Activated CD4-positive, alpha-beta T cell treated with anti-CD3 and anti-CD28 coated beads, Interleukin-2, amount 10 ng/mL, durations not matched to agents 24 days and 14 days (primary cell): Measurements from ENCODE around the gene PRADC1. TPM values are rescaled to one million over a fixed set of nuclear protein-coding genes. Genes with fewer than 3 reads are reported as not detected.
"Not testable (repeated sequence)": the region's sequence is repeated elsewhere in the genome, so short reads cannot be mapped to it uniquely, and the experiment has no call there.

Experiments used
- DNase-seq: peaks from one replicate; pipeline ENCODE4 v3.0.0; 2022
- H3K27ac Mint-ChIP-seq: one replicate; pipeline ENCODE4 v1.8.0; 2022; ENCODE audit warnings: mild to moderate bottlenecking, mixed read lengths
- H3K27me3 Mint-ChIP-seq: one replicate; pipeline ENCODE4 v1.8.0; 2022; ENCODE audit warnings: mixed read lengths
- H3K36me3 Mint-ChIP-seq: one replicate; pipeline ENCODE4 v1.8.0; 2022; ENCODE audit warnings: low read depth, mild to moderate bottlenecking, mixed read lengths
- H3K4me1 Mint-ChIP-seq: one replicate; pipeline ENCODE4 v1.8.0; 2021; ENCODE audit warnings: mixed read lengths
- H3K4me3 Mint-ChIP-seq: one replicate; pipeline ENCODE4 v1.8.0; 2022; ENCODE audit warnings: mild to moderate bottlenecking, moderate library complexity, mixed read lengths
- H3K9me3 Mint-ChIP-seq: one replicate; pipeline ENCODE4 v1.8.0; 2021; ENCODE audit warnings: mixed read lengths
- intact Hi-C: fragments of 100-400 bp; cut with micrococcal nuclease; formaldehyde crosslinking; loops from one replicate; pipeline ENCODE4 v1.15.1; 2023
- total RNA-seq: library from RNA; stranded (reverse); gene quantifications from 2 replicates; pipeline ENCODE4 v1.2.3, GENCODE V29; 2022

PRADC1 gene
- total RNA-seq, 1 donor from 2014 or later = 14.8 TPM

DNA sequence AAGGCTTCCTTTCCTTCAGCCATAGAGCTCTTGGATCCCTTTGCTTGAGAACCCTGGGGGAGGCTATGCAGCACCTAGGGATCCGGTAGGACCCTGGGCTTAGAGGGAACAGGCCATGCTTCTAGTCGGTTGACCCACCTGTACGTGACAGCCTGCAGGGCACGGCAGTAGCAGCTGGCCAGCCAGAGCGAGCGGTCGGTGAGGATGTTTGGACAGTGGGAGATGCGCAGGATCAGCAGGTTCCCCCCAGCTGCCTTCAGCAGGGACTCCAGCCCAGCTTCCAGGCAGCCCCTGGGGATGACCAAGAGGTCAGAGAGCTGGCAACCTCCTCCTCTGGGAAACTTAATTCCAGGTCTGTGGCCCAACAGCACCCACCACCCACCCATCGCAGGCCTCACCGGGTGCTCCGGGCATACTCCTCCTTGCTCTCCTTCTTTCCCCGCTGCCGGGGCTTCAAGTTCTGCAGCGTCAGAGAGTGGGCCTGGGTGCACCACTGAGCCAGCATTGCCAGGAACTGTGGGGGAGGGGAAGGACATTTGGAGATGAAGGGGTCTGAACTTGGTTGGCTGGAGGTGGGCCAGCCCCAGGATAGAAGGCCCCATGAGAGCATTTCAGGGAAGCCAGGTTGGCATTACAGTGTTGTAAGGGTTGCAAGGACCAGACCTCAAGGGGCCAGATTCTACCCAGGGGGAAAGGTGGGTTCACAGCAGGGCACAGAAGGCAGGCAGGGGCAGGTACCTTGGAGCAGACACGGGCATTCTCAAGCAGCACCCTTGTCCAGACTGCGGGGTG is 30.7 kb upstream of the PRADC1 start:
- Mint-ChIP-seq H3K4me3 (no peak overlapping the region), H3K4me1 (peaks cover 12% of the 10 kb centered on the region), H3K9me3 (no peaks in the 10 kb centered on the region), H3K36me3 (peaks cover 26% of the 10 kb centered on the region), H3K27me3 (no peaks in the 10 kb centered on the region), H3K27ac (no peak overlapping the region)
- DNase-seq = no peak
- intact Hi-C loops = no loop called here

DNA sequence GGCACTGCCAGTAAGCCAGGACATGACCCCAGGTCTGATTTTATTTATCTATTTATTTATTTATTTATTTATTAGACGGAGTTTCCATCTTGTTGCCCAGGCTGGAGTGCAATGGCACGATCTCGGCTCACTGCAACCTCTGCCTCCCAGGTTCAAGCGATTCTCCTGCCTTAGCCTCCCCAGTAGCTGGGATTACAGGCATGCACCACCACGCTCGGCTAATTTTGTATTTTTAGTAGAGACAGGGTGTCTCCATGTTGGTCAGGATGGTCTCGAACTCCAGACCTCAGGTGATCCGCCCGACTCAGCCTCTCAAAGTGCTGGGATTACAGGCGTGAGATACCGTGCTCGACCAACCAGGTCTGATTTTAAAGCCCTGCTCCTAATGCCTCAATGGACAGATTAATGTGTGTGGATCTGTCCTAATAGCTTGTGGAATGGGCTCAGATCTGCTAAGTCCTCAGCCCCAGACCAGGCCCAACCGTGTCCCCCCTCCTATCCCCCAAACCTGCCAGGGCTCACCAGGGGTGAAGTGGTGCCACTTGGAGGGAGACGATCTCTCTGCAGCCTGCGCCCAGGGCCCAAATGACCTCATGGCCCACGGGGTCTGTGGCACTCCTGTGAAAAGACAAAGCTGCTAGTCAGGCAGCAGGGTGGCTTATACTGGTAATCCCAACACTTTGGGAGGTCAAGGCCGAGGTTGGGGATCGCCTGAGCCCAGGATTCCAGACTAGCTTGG is 29.8 kb upstream of the PRADC1 start:
- H3K27ac Mint-ChIP-seq, intact Hi-C loops, H3K27me3 Mint-ChIP-seq, H3K4me1 Mint-ChIP-seq, H3K9me3 Mint-ChIP-seq, DNase-seq, H3K4me3 Mint-ChIP-seq: not testable (repeated sequence)
- peaks cover 21% of the 10 kb centered on the region for H3K36me3 Mint-ChIP-seq

DNA sequence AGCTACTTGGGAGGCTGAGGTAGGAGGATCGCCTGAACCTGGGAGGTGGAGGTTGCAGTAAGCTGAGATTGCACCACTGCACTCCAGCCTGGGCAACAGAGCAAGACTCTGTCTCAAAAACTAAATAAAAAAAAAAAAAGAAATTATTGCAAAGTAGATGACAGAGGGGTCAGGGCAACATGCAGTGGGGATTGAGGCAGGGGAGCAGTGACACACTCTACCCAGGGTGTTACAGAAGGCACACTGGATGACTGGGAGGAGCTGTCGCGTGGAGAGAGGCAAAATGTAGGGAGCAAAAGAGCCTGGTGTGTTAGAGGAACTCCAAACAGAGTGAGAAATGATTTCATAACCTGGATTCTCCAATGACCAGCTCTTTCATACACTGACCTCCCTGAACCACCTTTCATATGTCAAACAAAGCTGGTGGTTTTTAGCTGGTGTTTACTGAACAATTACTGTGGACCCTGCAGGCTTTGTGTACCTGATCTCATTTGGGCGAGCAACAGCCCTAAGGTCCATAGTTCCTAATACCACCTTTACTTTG is 29.1 kb upstream of the PRADC1 start:
- Mint-ChIP-seq H3K4me3 (no peak overlapping the region), H3K4me1 (peaks cover 3% of the 10 kb centered on the region), H3K36me3 (peaks cover 21% of the 10 kb centered on the region), H3K27ac (no peak overlapping the region), H3K27me3 (no peaks in the 10 kb centered on the region), H3K9me3 (no peaks in the 10 kb centered on the region)
- intact Hi-C loops = no loop called here
- no peak for DNase-seq

DNA sequence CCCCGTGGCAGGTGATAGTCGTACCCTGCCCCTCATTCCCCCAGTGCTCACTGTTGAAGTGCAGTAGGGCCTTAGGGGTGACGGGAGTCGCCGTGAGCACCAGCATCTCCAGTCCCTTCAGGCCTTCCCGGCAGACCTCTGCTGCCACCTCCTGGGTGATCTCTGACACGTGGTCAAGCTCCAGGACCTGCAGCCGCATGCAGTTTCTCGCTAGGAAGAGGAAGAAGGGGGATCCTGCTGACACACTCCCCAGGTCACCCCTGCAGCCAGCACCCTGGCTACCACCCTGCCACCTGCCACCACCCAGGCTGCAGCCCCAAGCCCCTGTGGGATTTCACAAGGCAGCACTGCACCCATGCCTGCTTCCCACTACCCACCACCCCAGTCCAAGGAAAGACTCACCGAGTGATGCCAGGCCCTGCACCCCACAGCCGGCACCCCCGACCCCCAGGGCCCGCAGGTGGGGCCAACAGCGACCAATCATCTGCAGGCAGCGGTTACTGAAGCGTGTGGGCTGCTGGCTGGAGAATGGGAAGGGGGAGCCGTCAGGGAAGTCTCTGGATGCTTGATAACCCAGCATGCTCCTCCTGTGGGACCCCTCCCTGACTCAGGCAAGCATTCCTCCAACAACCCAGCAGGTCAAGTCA is 27.4 kb upstream of the PRADC1 start:
- no peaks in the 10 kb centered on the region for H3K4me1 Mint-ChIP-seq
- H3K4me3 Mint-ChIP-seq = no peak overlapping the region
- intact Hi-C loops = no loop called here
- peaks cover 19% of the 10 kb centered on the region for H3K36me3 Mint-ChIP-seq
- H3K27me3 Mint-ChIP-seq = no peaks in the 10 kb centered on the region
- DNase-seq = no peak
- H3K27ac Mint-ChIP-seq = no peak overlapping the region
- no peaks in the 10 kb centered on the region for H3K9me3 Mint-ChIP-seq

DNA sequence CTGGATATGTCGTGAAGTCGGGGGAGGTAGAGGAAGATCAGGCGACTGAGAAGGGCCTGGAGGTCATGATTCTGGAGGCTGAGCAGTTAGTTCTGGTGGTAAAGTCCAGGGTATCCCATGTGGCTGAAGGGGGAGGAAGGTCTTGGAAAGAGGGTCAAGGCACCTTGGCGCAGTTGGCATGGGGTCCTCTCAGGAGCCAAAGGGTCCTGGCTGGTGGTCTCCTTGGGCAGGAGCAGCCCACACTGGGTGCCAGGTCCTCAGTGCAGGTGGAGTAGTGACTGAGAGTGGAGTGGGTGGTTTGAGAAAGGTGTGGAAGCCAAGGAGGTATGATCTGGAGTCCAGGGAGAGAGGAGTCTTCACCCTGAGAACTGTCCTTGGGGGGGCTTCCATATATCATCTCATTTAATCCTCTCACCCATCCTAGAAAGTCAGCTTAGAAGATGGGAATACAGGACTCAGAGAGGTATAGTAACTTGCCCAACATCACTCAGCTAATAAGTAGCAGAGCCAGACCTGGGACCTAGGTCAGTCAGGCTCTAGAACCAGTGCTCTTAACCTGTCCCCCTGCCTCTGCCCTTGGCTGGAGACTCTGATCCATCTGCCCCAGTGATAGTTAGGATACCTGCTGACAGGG is 26.8 kb upstream of the PRADC1 start:
- intact Hi-C loops = no loop called here
- no peaks in the 10 kb centered on the region for H3K9me3 Mint-ChIP-seq
- H3K36me3 Mint-ChIP-seq = peaks cover 21% of the 10 kb centered on the region
- no peak for DNase-seq
- H3K27ac Mint-ChIP-seq = no peak overlapping the region
- no peaks in the 10 kb centered on the region for H3K4me1 Mint-ChIP-seq
- no peaks in the 10 kb centered on the region for H3K27me3 Mint-ChIP-seq
- H3K4me3 Mint-ChIP-seq = no peak overlapping the region

DNA sequence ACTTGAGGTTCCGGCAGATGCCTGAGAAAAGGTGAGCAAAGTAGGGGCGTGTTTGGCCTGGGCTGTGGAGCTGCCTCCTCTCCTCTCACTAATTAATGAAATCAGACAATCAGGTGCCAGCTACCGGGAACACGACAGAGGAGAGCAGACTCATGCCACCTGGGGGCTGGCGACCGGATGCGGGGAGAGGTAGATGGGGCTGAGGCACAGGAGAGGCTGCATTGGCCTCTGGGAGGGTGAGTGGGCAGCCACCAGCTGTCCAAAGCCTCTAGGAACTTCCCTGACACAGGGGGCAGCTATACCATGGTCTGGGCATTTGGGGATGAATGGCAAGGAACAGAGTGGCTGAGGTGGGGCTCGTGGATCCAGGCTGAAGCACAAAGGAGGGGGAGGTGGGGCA is 26.2 kb upstream of the PRADC1 start:
- Mint-ChIP-seq H3K9me3 (no peaks in the 10 kb centered on the region), H3K27ac (no peak overlapping the region), H3K4me3 (no peak overlapping the region), H3K4me1 (no peaks in the 10 kb centered on the region), H3K36me3 (peaks cover 23% of the 10 kb centered on the region), H3K27me3 (no peaks in the 10 kb centered on the region)
- DNase-seq = no peak
- intact Hi-C loops = no loop called here

DNA sequence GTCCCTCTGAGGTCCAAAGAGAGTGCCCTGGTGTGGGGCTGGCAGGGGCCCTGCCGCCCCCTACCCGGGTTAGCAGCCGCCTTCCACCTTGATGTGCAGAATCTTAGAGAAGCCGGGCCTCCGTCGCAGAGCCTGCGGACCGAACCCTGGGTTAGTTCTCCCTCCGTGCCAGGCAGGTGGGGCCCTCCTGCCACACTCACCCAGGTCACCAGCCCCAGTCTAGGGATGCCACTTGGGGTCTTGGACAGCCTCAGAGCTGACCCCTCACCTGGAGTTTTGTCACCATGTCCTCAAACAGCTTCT is 25.8 kb upstream of the PRADC1 start:
- DNase-seq = no peak
- intact Hi-C loops = no loop called here

DNA sequence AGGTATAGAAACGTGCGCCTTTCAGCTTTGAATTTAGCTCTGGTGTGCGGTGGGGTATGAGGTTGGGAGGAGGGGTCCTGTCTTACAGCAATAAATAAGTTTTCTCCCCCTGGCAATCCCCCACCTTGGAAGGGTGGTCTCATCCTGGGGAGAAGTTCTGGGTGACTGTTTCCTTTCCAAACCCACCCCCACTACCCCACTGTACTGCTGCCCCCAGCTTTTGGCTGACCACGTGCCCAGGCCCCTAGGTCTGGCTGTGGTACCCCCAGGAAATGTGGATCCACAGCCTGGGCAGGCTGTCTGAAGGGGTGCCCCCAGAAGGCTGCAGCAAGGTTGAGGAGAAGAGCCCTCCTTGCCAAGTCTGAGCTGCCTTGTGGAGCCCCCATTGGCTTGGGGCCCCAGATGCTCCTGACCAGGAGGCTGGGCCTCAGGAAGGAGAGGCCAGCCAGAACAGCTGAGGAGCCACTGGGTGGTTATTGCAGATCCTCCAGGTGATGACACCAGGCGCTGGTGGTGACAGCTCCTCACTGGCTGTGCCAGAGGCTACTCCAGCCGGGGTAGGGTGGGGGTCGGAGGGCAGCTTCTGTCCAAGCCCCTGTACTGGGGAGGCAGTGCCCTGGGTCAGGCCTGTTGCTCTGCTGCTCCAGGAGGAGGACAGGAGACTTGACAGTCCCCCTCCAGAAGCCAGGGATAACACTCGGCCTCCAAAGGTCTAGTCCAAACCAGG is 25.3 kb upstream of the PRADC1 start:
- Mint-ChIP-seq H3K36me3 (peaks cover 23% of the 10 kb centered on the region), H3K27me3 (no peaks in the 10 kb centered on the region), H3K9me3 (no peaks in the 10 kb centered on the region), H3K27ac (no peak overlapping the region), H3K4me3 (no peak overlapping the region), H3K4me1 (no peaks in the 10 kb centered on the region)
- DNase-seq = no peak
- intact Hi-C loops = no loop called here

More for the DNA sequence above, 25.8 kb upstream of the PRADC1 start:
- Mint-ChIP-seq H3K27ac (no peak overlapping the region), H3K27me3 (no peaks in the 10 kb centered on the region), H3K9me3 (no peaks in the 10 kb centered on the region), H3K4me1 (no peaks in the 10 kb centered on the region), H3K36me3 (peaks cover 22% of the 10 kb centered on the region), H3K4me3 (no peak overlapping the region)

DNA sequence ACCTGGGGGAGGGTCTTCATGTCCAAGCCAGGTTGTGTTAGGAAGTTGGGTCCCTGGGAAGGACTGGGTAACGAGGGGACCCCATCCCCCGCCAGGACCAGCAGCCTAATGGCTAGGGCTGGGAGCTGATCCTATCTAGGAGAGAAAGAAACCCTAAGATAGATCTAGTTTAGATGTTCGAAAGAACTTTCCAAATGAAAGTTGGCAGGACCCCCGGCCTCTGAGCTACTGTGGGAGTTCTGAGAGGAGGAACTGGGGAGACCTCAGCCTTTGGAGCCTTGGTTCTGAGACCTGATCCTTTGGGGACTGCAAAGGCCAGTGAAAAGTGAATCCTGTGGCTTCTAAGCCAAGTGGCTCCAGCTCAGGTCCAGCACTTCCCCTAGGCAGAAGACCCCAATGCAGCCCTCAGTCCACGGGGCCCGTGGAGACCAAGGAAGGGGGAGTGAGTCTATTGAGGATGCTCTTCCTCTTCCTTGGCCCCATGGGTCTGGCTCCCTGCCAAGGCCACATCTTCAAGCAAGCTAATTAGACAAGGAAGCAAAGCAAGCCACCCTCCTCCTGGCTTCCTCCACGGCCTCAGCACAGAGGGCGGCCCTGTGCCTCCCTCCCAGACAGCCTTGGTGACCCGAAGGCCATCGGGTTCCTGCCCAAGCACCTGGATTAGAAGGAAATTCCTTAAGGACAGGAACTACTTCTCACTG is 24.5 kb upstream of the PRADC1 start:
- H3K36me3 Mint-ChIP-seq = peaks cover 28% of the 10 kb centered on the region
- intact Hi-C loops = no loop called here
- H3K9me3 Mint-ChIP-seq = no peaks in the 10 kb centered on the region
- no peak overlapping the region for H3K27ac Mint-ChIP-seq
- H3K4me3 Mint-ChIP-seq = no peak overlapping the region
- H3K4me1 Mint-ChIP-seq = no peaks in the 10 kb centered on the region
- no peaks in the 10 kb centered on the region for H3K27me3 Mint-ChIP-seq
- DNase-seq = no peak

DNA sequence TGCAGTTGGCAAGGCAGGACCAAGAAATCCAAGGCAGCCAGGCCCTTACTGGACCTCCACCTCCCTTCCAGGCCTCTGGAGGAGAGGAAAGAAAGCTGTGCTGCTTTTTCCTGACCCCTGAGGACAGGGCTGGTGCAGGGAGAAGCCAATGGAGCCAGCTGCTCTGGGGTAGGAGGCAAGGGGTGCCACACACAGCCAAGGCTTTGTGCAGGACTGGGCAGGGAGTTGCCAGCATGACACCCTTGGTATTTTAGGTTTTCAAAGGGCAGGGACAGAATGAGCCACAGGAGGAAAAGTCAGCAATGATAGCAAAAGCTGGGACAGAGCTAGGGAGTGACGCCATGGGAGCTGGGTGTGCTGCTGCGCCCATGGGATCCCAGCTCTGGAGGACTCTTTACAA is 24.0 kb upstream of the PRADC1 start:
- intact Hi-C loops = no loop called here
- Mint-ChIP-seq H3K27me3 (no peaks in the 10 kb centered on the region), H3K9me3 (no peaks in the 10 kb centered on the region), H3K36me3 (peaks cover 33% of the 10 kb centered on the region), H3K4me1 (no peaks in the 10 kb centered on the region), H3K27ac (no peak overlapping the region), H3K4me3 (no peak overlapping the region)
- no peak for DNase-seq

DNA sequence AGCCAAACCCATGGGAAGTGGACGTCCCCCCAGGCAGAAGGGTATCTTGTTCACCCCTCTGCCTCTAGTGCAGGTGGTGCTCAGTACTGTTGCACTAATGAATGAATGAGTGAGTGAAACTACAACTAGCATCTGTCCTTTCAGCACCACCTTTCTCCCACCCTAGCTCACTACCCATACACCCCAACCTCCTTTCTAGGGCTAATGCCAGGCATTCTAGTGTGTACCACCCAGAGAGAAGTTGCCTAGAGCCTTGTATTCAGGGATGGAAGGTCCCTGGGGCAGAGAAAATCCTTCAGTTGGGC is 23.5 kb upstream of the PRADC1 start:
- Mint-ChIP-seq H3K4me3 (no peak overlapping the region), H3K27me3 (no peaks in the 10 kb centered on the region), H3K9me3 (no peaks in the 10 kb centered on the region), H3K4me1 (no peaks in the 10 kb centered on the region), H3K36me3 (peaks cover 34% of the 10 kb centered on the region), H3K27ac (no peak overlapping the region)
- DNase-seq = no peak
- intact Hi-C loops = no loop called here

DNA sequence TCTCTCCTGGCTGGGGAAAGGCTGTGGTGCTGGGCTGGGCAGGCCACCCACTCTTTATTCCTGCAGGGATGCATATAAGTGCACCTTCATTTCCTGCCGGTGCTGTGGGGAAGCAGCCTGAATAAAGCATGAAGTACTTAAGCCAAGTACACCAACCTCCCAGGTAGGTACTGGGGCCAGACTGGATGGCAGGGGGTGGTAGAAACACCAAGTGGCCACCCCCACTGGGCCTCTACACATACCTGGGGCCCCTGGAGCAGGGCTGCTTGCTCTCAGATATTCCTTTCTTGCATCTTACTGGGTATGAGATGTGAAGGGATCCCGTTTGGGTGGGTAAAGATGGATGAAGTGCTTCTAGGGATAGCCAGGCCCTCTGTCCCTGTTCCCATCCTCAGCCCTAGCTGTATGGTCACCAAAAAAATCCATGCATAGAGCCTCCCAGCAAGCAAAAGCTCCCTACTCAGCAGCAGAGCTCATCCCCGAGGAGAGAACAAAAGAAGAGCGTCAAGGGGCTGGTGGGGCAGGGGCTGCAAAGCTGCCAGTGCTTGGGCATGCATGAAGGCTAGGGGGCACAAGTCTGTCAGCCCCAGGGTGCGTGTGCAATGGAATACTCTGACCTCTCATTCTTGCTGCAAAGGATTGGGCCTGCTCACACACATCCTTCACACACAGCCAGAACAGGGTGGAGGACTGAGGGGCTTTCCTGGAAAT is 23.0 kb upstream of the PRADC1 start:
- no peaks in the 10 kb centered on the region for H3K4me1 Mint-ChIP-seq
- H3K4me3 Mint-ChIP-seq = no peak overlapping the region
- H3K27me3 Mint-ChIP-seq = no peaks in the 10 kb centered on the region
- no peak overlapping the region for H3K27ac Mint-ChIP-seq
- peaks cover 35% of the 10 kb centered on the region for H3K36me3 Mint-ChIP-seq
- no peaks in the 10 kb centered on the region for H3K9me3 Mint-ChIP-seq
- intact Hi-C loops = no loop called here
- DNase-seq = no peak
